MM.1S (cell line): Measurements from ENCODE around the gene MEIS2.

Experiments used
- CTCF ChIP-seq: fragments of 300-600 bp; sonication (generic); IDR thresholded peaks from 2 replicates; pipeline ENCODE4 v1.5.1; 2016; ENCODE audit warnings: antibody characterized with exemption, low read length, mixed read lengths
- EZH2 ChIP-seq: fragments of 300-600 bp; sonication (generic); optimal IDR thresholded peaks from 2 replicates; pipeline ENCODE3; 2017; ENCODE audit warnings: low read depth, mild to moderate bottlenecking, antibody characterized with exemption, low read length, mixed read lengths

- TF ChIP-seq CTCF (no peak), EZH2 (no peak)
These were observed 217.7 kb downstream of the MEIS2 start for GRCh38 chr15:36882487-36883131.
